MM.1S (cell line): Measurements from ENCODE around the gene SLIT1.

Experiments used
- CTCF ChIP-seq: fragments of 300-600 bp; sonication (generic); IDR thresholded peaks from 2 replicates; pipeline ENCODE4 v1.5.1; 2016; ENCODE audit warnings: antibody characterized with exemption, low read length, mixed read lengths
- EZH2 ChIP-seq: fragments of 300-600 bp; sonication (generic); optimal IDR thresholded peaks from 2 replicates; pipeline ENCODE3; 2017; ENCODE audit warnings: low read depth, mild to moderate bottlenecking, antibody characterized with exemption, low read length, mixed read lengths
- EZH2phosphoT487 ChIP-seq: fragments of 300-600 bp; sonication (generic); IDR thresholded peaks from 2 replicates; pipeline ENCODE4 v1.6.1; 2018; ENCODE audit warnings: antibody characterized with exemption, low read length

- TF ChIP-seq CTCF (no peak), EZH2phosphoT487 (no peak), EZH2 (no peak)
Observed at GRCh38 chr10:97063271-97063982, 122.3 kb downstream of the SLIT1 start.
